ENCODE data around the gene ADRA2B.

DNA sequence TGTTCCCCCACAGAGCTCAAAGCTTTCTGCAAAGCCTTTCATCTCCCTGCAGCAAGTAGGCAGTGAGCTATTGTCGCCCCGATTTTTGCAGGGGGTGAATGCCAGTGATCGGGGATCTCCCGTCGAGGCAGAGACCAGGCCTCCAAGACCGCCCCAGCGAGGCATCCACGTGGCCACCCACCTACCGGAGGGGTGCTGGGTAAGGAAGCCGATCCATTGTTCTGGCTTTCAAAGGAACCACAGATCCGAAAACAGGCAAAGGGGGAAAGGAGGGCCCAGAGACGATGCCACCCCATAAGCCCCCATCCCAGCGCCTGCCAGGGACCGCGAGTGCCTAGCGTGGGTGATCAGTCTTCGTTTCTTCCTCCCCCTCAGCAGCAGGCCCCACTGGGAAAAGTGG is 2.4 kb downstream of the ADRA2B start:
- TF ChIP-seq SP1 (IDR thresholded peaks at IDR 0.05) (no peak), CTBP1 (IDR thresholded peaks at IDR 0.05; ENCODE audit: borderline replicate concordance) (no peak), ZNF384 (IDR thresholded peaks at IDR 0.05) (no peak), SUZ12 (IDR thresholded peaks at IDR 0.05) (no peak), NFRKB (IDR thresholded peaks at IDR 0.05) (no peak), TARDBP (IDR thresholded peaks at IDR 0.05) (no peak), FOXM1 (IDR thresholded peaks at IDR 0.05; ENCODE audit: borderline replicate concordance) (no peak), FOXK2 (IDR thresholded peaks at IDR 0.05) (no peak), PKNOX1 (IDR thresholded peaks at IDR 0.05) (no peak), ARNT (IDR thresholded peaks at IDR 0.05) (no peak), ELF4 (IDR thresholded peaks at IDR 0.05) (no peak), HDGF (IDR thresholded peaks at IDR 0.05; ENCODE audit: borderline replicate concordance) (no peak), FOXA1 (IDR thresholded peaks at IDR 0.05) (no peak), L3MBTL2 (conservative IDR thresholded peaks at IDR 0.05) (no peak)

Data from HEK293T (cell line).